H9 (cell line): ENCODE measurements around the gene PDE4C. TPM values are rescaled to one million over a fixed set of nuclear protein-coding genes. Genes with fewer than 3 reads are reported as not detected.
A peak's percentile ranks its signal among the peaks of the same experiment; 100 is the strongest.

Source experiments
- DNase-seq: peaks from one replicate; pipeline ENCODE4 v3.0.0-alpha.2; 2017
- H2AFZ ChIP-seq: one replicate; pipeline ENCODE4 v1.6.1; 2013; ENCODE audit warnings: mild to moderate bottlenecking, low read length, control low read depth, moderate library complexity
- H2AK5ac ChIP-seq: 2 replicates; pipeline ENCODE4 v1.6.1; 2013; ENCODE audit warnings: low read length, control low read depth, mixed read lengths; ENCODE audit not compliant: insufficient read length
- H2BK120ac ChIP-seq: one replicate; pipeline ENCODE4 v1.6.1; 2013; ENCODE audit warnings: low read depth, mild to moderate bottlenecking, low read length, control low read depth, inconsistent platforms; ENCODE audit not compliant: poor library complexity, severe bottlenecking
- H2BK12ac ChIP-seq: 2 replicates; pipeline ENCODE4 v1.6.1; 2013; ENCODE audit warnings: low read length, control low read depth, mixed read lengths, low read depth; ENCODE audit not compliant: insufficient read length
- H2BK15ac ChIP-seq: 2 replicates; pipeline ENCODE4 v1.6.1; 2013; ENCODE audit warnings: low read depth, low read length, control low read depth
- H2BK20ac ChIP-seq: one replicate; pipeline ENCODE4 v1.6.1; 2013; ENCODE audit warnings: low read depth, mild to moderate bottlenecking, low read length, control low read depth, inconsistent platforms; ENCODE audit not compliant: poor library complexity, severe bottlenecking
- H2BK5ac ChIP-seq: 2 replicates; pipeline ENCODE4 v1.6.1; 2013; ENCODE audit warnings: low read length, control low read depth, mixed read lengths; ENCODE audit not compliant: insufficient read length
- H3K14ac ChIP-seq: 2 replicates; pipeline ENCODE4 v1.6.1; 2013; ENCODE audit warnings: low read length, control low read depth; ENCODE audit not compliant: insufficient read depth
- H3K18ac ChIP-seq: 2 replicates; pipeline ENCODE4 v1.6.1; 2013; ENCODE audit warnings: low read depth, mild to moderate bottlenecking, mixed read lengths, low read length, control low read depth; ENCODE audit not compliant: insufficient read length
- H3K23ac ChIP-seq: 2 replicates; pipeline ENCODE4 v1.6.1; 2013; ENCODE audit warnings: low read length, control low read depth, mixed read lengths, low read depth; ENCODE audit not compliant: insufficient read length
- H3K23me2 ChIP-seq: 2 replicates; pipeline ENCODE4 v1.6.1; 2013; ENCODE audit warnings: low read depth, mild to moderate bottlenecking, mixed read lengths, low read length, control low read depth; ENCODE audit not compliant: insufficient read length, poor library complexity, severe bottlenecking
- H3K27ac ChIP-seq: 2 replicates; pipeline ENCODE4 v1.5.1; 2013; ENCODE audit warnings: low read length, control low read depth, mixed read lengths, low read depth; ENCODE audit not compliant: insufficient read length
- H3K27me3 ChIP-seq: 2 replicates; pipeline ENCODE4 v1.6.1; 2013; ENCODE audit warnings: low read length, control low read depth, inconsistent platforms; ENCODE audit not compliant: insufficient read depth
- H3K4ac ChIP-seq: 2 replicates; pipeline ENCODE4 v1.6.1; 2013; ENCODE audit warnings: low read depth, mild to moderate bottlenecking, control low read depth, inconsistent platforms, low read length, moderate library complexity
- H3K4me1 ChIP-seq: 2 replicates; pipeline ENCODE4 v1.6.1; 2013; ENCODE audit warnings: low read length, control low read depth, inconsistent platforms; ENCODE audit not compliant: insufficient read depth
- H3K4me2 ChIP-seq: 2 replicates; pipeline ENCODE4 v1.6.1; 2013; ENCODE audit warnings: low read length, control low read depth, mixed read lengths; ENCODE audit not compliant: insufficient read length, insufficient read depth
- H3K56ac ChIP-seq: 2 replicates; pipeline ENCODE4 v1.6.1; 2013; ENCODE audit warnings: low read depth, mild to moderate bottlenecking, mixed read lengths, low read length, control low read depth; ENCODE audit not compliant: insufficient read length
- H3K79me1 ChIP-seq: 2 replicates; pipeline ENCODE4 v1.6.1; 2013; ENCODE audit warnings: low read depth, mild to moderate bottlenecking, moderate library complexity, low read length, control low read depth, inconsistent platforms; ENCODE audit not compliant: insufficient read depth, poor library complexity, severe bottlenecking
- H3K79me2 ChIP-seq: 2 replicates; pipeline ENCODE4 v1.6.1; 2013; ENCODE audit warnings: low read length, control low read depth, inconsistent platforms; ENCODE audit not compliant: insufficient read depth
- H3K9ac ChIP-seq: 2 replicates; pipeline ENCODE4 v1.6.1; 2013; ENCODE audit warnings: low read length, control low read depth, mixed read lengths; ENCODE audit not compliant: insufficient read length; ENCODE audit errors: extremely low read depth
- H3K9me3 ChIP-seq: one replicate; pipeline ENCODE4 v1.6.1; 2013; ENCODE audit warnings: low read depth, low read length, inconsistent platforms; ENCODE audit not compliant: control insufficient read depth
- H3T11ph ChIP-seq: one replicate; pipeline ENCODE4 v1.6.1; 2013; ENCODE audit warnings: mild to moderate bottlenecking, low read length, control low read depth, inconsistent platforms
- H4K20me1 ChIP-seq: one replicate; pipeline ENCODE4 v1.6.1; 2013; ENCODE audit not compliant: control insufficient read depth, insufficient read length, insufficient read depth
- H4K5ac ChIP-seq: 2 replicates; pipeline ENCODE4 v1.6.1; 2013; ENCODE audit warnings: low read depth, mild to moderate bottlenecking, mixed read lengths, low read length, control low read depth; ENCODE audit not compliant: insufficient read length
- H4K8ac ChIP-seq: replicated peaks from 2 replicates; pipeline ENCODE4 v1.6.1; 2013; ENCODE audit warnings: low read length, control low read depth, mixed read lengths, low read depth; ENCODE audit not compliant: insufficient read length
- H4K91ac ChIP-seq: 2 replicates; pipeline ENCODE4 v1.6.1; 2013; ENCODE audit warnings: low read depth, mild to moderate bottlenecking, moderate library complexity, mixed read lengths, low read length, control low read depth; ENCODE audit not compliant: insufficient read length
- H3K27ac Mint-ChIP-seq, 3 experiments: 2 replicates in 2 of 3; 3 replicates in 1 of 3; pipeline ENCODE4 v1.8.0; 2020 to 2021; ENCODE audit warnings: mixed read lengths in 3 of 3, mild to moderate bottlenecking in 1 of 3, moderate library complexity in 1 of 3
- H3K27me3 Mint-ChIP-seq: 2 replicates; pipeline ENCODE4 v1.8.0; 2021; ENCODE audit warnings: low read depth, mild to moderate bottlenecking, moderate library complexity, mixed read lengths
- H3K36me3 Mint-ChIP-seq, 3 experiments: 2 replicates in 2 of 3; 3 replicates in 1 of 3; pipeline ENCODE4 v1.8.0; 2020 to 2021; ENCODE audit warnings: low read depth in 3 of 3, mixed read lengths in 3 of 3; ENCODE audit not compliant: insufficient read depth in 1 of 3
- H3K4me1 Mint-ChIP-seq, 2 experiments: 2 replicates each; pipeline ENCODE4 v1.8.0; 2020; ENCODE audit warnings: mixed read lengths in 2 of 2
- H3K4me3 Mint-ChIP-seq, 2 experiments: 2 replicates in 1 of 2; 3 replicates in 1 of 2; pipeline ENCODE4 v1.8.0; 2020 to 2021; ENCODE audit warnings: mild to moderate bottlenecking in 2 of 2, mixed read lengths in 2 of 2, moderate library complexity in 1 of 2
- H3K9me3 Mint-ChIP-seq, 2 experiments: 2 replicates in 1 of 2; 3 replicates in 1 of 2; pipeline ENCODE4 v1.8.0; 2020; ENCODE audit warnings: mild to moderate bottlenecking in 2 of 2, mixed read lengths in 2 of 2, moderate library complexity in 1 of 2
- WGBS: extraction: QIAGEN DNeasy Blood & Tissue Kit; methylation state at CpG from one replicate; pipeline ENCODE4 v1.1.7; 2013; ENCODE audit warnings: missing lambda C conversion rate, low lambda C conversion rate, mixed read lengths; ENCODE audit not compliant: insufficient read length; ENCODE audit errors: extremely low coverage; 5-methylcytosine and 5-hydroxymethylcytosine counted together
- total RNA-seq: library from RNA; stranded (reverse); gene quantifications from 2 replicates; pipeline ENCODE4 v1.2.1, GENCODE V29; 2021
- TF ChIP-seq, protein P1 (sequence below): fragments of 200-600 bp; sonication (generic); conservative IDR thresholded peaks from 3 replicates; pipeline ENCODE4 v1.8.0; 2021; ENCODE audit warnings: antibody characterized with exemption, mild to moderate bottlenecking

PDE4C gene
- total RNA-seq, 1 experiment from 2014 or later = 1.8 TPM

- Histone ChIP-seq H3T11ph (no peak overlapping the region), H3K79me2 (no peaks in the 10 kb centered on the region), H2BK5ac (no peak overlapping the region), H3K23ac (no peak overlapping the region), H4K8ac (no peak overlapping the region), H3K23me2 (no peaks in the 10 kb centered on the region), H4K91ac (no peak overlapping the region), H2BK120ac (no peak overlapping the region), H2BK12ac (no peak overlapping the region), H3K27ac (no peak overlapping the region), H3K18ac (no peak overlapping the region), H3K4me2 (no peak overlapping the region), H3K4ac (no peak overlapping the region), H3K9me3 (no peaks in the 10 kb centered on the region), H3K56ac (no peak overlapping the region), H3K14ac (no peak overlapping the region), H2AK5ac (no peak overlapping the region), H3K4me1 (peaks cover 2% of the 10 kb centered on the region; the same call in 1 of the 2 replicates), H2BK15ac (no peak overlapping the region), H4K5ac (no peak overlapping the region), H3K79me1 (no peaks in the 10 kb centered on the region), H4K20me1 (no peaks in the 10 kb centered on the region), H3K27me3 (no peaks in the 10 kb centered on the region), H2AFZ (no peak overlapping the region), H2BK20ac (no peak overlapping the region), H3K9ac (no peak overlapping the region)
- WGBS = no CpG with 5 or more reads among the region's 6 CpGs
- no peaks in the 10 kb centered on the region for H3K36me3 Mint-ChIP-seq
- TF ChIP-seq, protein P1, sequence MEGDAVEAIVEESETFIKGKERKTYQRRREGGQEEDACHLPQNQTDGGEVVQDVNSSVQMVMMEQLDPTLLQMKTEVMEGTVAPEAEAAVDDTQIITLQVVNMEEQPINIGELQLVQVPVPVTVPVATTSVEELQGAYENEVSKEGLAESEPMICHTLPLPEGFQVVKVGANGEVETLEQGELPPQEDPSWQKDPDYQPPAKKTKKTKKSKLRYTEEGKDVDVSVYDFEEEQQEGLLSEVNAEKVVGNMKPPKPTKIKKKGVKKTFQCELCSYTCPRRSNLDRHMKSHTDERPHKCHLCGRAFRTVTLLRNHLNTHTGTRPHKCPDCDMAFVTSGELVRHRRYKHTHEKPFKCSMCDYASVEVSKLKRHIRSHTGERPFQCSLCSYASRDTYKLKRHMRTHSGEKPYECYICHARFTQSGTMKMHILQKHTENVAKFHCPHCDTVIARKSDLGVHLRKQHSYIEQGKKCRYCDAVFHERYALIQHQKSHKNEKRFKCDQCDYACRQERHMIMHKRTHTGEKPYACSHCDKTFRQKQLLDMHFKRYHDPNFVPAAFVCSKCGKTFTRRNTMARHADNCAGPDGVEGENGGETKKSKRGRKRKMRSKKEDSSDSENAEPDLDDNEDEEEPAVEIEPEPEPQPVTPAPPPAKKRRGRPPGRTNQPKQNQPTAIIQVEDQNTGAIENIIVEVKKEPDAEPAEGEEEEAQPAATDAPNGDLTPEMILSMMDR = no peak
- H3K4me3 Mint-ChIP-seq = peak overlapping the region in 1 of 2 experiments; percentile 10; a peak in 1 of 5 replicates
- peak overlapping the region; percentile 20 to 94 (median 46); a peak in 6 of 7 replicates for H3K27ac Mint-ChIP-seq
- no peaks in the 10 kb centered on the region for H3K9me3 Mint-ChIP-seq
- H3K4me1 Mint-ChIP-seq = peaks cover 5 to 6% of the 10 kb centered on the region in 2 experiments; a peak in 3 of 4 replicates
- peak; percentile 55 for DNase-seq
- H3K27me3 Mint-ChIP-seq = no peaks in the 10 kb centered on the region; the same call in 1 of the 2 replicates
These were observed 40.7 kb downstream of the PDE4C start for GRCh38 chr19:18185538-18185937.
